Measurements from ENCODE around the gene PPP1R13L.

DNA sequence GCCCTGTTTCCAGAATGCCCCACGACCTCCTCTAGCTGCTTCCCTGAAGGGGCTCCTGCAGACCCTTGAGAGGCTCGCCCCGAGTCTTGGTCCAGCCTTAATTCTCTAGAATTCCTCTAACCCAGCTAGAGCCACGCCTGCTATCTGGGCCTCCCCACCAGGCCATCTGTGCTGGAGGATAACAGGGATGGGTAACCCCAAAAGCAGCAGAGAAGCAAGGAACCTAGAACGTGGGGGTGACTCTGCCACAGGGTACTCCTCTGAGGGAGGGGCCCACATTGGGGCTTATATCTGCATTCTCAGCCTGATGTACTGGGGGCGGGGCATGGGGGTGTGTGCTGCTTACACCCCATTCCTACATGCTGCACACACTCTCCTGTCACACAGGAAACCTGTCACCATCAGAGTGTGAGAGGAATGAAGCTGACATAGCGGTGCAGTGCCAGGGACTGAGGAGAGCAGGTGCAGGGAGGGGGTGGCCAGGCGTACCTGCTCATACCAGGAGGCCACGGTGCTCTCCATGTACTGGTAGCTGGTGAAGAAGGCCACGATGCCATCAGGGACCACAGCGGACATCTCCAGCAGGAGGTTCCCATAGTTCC is 50.5 kb downstream of the PPP1R13L start:
- TF ChIP-seq, protein P1, sequence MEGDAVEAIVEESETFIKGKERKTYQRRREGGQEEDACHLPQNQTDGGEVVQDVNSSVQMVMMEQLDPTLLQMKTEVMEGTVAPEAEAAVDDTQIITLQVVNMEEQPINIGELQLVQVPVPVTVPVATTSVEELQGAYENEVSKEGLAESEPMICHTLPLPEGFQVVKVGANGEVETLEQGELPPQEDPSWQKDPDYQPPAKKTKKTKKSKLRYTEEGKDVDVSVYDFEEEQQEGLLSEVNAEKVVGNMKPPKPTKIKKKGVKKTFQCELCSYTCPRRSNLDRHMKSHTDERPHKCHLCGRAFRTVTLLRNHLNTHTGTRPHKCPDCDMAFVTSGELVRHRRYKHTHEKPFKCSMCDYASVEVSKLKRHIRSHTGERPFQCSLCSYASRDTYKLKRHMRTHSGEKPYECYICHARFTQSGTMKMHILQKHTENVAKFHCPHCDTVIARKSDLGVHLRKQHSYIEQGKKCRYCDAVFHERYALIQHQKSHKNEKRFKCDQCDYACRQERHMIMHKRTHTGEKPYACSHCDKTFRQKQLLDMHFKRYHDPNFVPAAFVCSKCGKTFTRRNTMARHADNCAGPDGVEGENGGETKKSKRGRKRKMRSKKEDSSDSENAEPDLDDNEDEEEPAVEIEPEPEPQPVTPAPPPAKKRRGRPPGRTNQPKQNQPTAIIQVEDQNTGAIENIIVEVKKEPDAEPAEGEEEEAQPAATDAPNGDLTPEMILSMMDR (IDR thresholded peaks at IDR 0.05; ENCODE audit: insufficient read depth, low read depth, low read length) = no peak
- TF ChIP-seq EZH2 (IDR thresholded peaks at IDR 0.05; ENCODE audit: insufficient read depth, low read length) = no peak

All from astrocyte (in vitro differentiated cells and primary cell).